Large intestine (tissue), 3 donors: ENCODE measurements around the gene ACOT11. TPM values are rescaled to one million over a fixed set of nuclear protein-coding genes. Genes with fewer than 3 reads are reported as not detected.
"Not testable (repeated sequence)": the region's sequence is repeated elsewhere in the genome, so short reads cannot be mapped to it uniquely, and the experiment has no call there.

ENCODE experiments used
- DNase-seq, 2 donors: peaks; one replicate each; pipeline versions ENCODE4 v3.0.0 to v3.0.0-alpha.2; 2013
- H3K27ac ChIP-seq: one replicate; pipeline ENCODE4 v1.5.1; 2013; ENCODE audit warnings: low read length
- H3K27me3 ChIP-seq: 2 replicates; pipeline ENCODE4 v1.6.1; 2013; ENCODE audit warnings: low read length; ENCODE audit not compliant: control insufficient read depth, insufficient read depth
- H3K36me3 ChIP-seq: 2 replicates; pipeline ENCODE4 v1.6.1; 2013; ENCODE audit warnings: low read length; ENCODE audit not compliant: control insufficient read depth, insufficient read depth
- H3K4me1 ChIP-seq: one replicate; pipeline ENCODE4 v1.6.1; 2013; ENCODE audit warnings: low read length; ENCODE audit not compliant: control insufficient read depth, insufficient read depth
- H3K4me3 ChIP-seq: one replicate; pipeline ENCODE4 v1.5.1; 2013; ENCODE audit warnings: low read length
- H3K9me3 ChIP-seq: one replicate; pipeline ENCODE4 v1.6.1; 2013; ENCODE audit warnings: mild to moderate bottlenecking, low read depth, low read length, moderate library complexity; ENCODE audit not compliant: control insufficient read depth
- WGBS: methylation state at CpG from one replicate; pipeline ENCODE4 v1.1.5; 2013; ENCODE audit warnings: low lambda C conversion rate; ENCODE audit not compliant: insufficient coverage; 5-methylcytosine and 5-hydroxymethylcytosine counted together
- polyA plus RNA-seq: library from polyadenylated mRNA; unstranded; fragments of 120-200 nt; gene quantifications from one replicate; pipeline ENCODE4 v1.2.1, GENCODE V29; 2013

ACOT11 gene
- polyA plus RNA-seq, 1 donor: 33.3 TPM

DNA sequence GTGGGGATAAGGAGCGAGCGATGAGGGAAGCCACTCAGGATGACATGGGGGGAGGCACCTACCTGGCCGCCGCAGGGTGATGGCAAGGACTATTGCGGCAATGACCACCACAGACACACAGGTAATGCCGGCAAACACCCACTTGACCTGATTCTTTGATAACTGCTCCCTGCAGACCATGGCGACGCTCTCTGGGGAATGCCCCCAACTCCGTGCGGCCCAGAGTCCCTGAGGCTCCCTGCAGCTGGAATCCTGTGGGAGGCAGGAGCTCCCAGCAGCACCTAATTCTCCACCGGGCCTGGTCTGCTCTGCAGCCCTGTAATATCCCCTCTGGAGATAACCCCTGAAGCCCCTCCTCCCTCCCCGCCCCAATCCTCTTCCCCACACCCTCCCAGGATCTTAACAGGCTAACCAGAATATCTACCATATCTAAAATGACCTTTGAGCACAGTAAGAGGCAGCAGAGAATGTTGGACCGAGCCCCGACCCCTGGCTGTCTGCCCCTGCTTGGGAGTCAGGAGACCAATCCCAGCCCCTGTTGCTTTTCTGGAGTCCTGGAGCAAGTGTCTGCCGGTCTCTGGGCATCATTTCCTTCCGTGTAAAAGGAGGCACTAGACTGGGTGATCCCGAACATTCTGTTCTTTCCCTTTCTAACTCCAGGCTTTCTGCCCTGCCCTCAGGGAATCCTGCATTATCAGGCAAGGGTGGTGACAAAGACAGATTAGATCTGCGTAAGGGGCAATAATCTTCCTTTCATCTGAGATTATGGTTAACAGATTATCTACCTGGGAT lies 75.4 kb downstream of the ACOT11 start, which contains the start of gene FAM151A:
TSS of gene FAM151A (minus strand) at position 310 of the 792 bp plus-strand sequence. CDS start at position 180, 130 bp downstream.
- no peaks in the 10 kb centered on the region for H3K27me3 ChIP-seq

DNA sequence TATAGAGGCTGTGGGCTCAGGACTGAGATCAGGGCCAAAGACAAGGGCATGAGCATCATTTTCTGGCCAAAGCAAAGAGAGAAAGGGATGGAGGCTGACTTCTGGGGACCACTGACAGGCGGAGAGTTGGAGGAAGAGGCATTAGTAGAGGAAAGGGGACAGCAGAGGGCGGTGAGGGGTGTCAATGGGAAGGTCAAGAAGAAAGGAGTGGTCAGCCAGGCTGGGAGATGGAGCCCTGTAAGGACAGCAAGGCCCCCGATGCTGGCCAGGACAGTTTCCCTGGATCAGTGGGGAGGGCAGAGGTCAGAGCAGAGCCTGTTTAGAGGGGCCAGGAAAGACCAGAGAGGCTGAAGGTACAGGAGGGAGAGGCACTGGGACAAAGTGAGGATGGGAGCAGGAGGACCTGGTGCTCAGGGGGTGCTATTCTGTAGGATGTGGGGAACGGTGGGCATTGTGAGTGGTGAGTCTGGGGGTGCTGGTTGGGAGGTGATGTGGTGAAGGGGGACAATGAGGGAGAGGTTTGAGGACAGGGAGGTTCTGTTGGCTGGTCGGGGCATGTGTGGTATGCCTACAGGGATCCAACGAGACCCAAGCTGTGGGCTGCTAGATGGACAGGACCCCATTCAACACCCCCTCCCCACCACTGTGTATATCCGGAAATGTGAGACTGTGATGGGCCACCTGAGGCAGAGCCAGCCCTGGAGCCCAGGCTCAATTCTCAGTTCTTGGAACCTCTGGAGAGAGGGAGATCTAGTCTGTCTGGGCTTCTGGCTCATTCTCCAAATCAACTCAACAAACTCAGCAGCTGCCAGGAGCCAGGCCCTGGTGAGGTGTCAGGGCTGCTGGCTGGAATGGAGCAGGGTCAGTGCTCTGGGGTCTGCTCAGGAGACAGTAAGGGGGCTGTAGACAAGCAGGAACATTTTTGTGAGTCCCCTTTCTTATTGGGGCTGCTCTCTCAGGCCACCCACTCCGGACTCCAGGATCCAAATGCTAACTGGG lies 76.7 kb downstream of the ACOT11 start:
- H3K4me3 ChIP-seq: no peak overlapping the region
- no peaks in the 10 kb centered on the region for H3K36me3 ChIP-seq
- no peaks in the 10 kb centered on the region for H3K9me3 ChIP-seq
- H3K27ac ChIP-seq: no peak overlapping the region
- H3K27me3 ChIP-seq: no peaks in the 10 kb centered on the region
- peaks cover 11% of the 10 kb centered on the region for H3K4me1 ChIP-seq
- 40% methylated on average over 1 of the region's 8 CpGs for WGBS
- DNase-seq: no peak

More for the DNA sequence above, 75.4 kb downstream of the ACOT11 start, which contains the start of gene FAM151A:
- Histone ChIP-seq H3K4me1 (peaks cover 11% of the 10 kb centered on the region), H3K4me3 (peak within 1 kb of the TSS; percentile 34), H3K9me3 (no peaks in the 10 kb centered on the region), H3K36me3 (no peaks in the 10 kb centered on the region), H3K27ac (peak within 1 kb of the TSS; percentile 70)
- DNase-seq: peak; percentile 42 to 64
- no CpG with 5 or more reads among the region's 18 CpGs for WGBS

DNA sequence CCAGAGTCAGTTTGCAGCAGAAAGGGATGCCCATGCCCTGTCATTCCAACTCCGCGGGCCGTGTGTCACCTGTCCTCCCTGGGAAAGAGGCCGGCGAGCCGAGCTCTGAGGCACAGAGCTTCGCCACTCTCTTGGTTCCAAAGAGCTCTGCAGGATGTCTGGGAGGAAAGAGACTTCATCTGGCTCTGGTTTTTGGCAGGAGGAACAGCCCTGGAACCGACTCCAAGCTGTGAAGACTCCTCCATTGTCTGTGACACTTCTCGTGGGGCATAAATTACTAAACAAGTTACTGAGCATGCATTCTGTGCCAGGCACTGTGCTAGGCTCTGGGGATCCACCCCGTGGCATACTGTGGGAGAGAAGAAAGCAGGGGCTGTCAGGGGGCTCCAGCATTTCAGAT lies 79.2 kb downstream of the ACOT11 start:
- Histone ChIP-seq H3K36me3 (no peaks in the 10 kb centered on the region), H3K4me3 (no peak overlapping the region)
- WGBS: no CpG with 5 or more reads among the region's 10 CpGs

DNA sequence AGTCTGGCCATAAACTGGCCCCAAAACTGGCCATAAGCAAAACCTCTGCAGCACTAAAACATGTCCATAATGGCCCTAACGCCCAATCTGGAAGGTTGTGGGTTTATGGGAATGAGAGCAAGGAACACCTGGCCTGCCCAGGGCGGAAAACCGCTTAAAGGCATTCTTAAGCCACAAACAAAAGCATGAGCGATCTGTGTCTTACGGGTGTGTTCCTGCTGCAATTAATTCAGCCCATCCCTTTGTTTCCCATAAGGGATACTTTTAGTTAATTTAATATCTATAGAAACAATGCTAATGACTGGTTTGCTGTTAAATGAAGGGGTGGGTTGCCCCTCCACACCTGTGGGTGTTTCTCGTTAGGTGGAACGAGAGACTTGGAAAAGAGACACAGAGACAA lies 87.8 kb downstream of the ACOT11 start:
- H3K4me3 ChIP-seq, H3K27me3 ChIP-seq, H3K9me3 ChIP-seq, H3K27ac ChIP-seq, H3K36me3 ChIP-seq, DNase-seq: not testable (repeated sequence)
- WGBS: 100% methylated on average over 1 of the region's 7 CpGs
- H3K4me1 ChIP-seq: peaks cover 16% of the 10 kb centered on the region

More for the DNA sequence above, 79.2 kb downstream of the ACOT11 start:
- DNase-seq: no peak
- Histone ChIP-seq H3K27me3 (no peaks in the 10 kb centered on the region), H3K27ac (no peak overlapping the region), H3K9me3 (no peaks in the 10 kb centered on the region), H3K4me1 (peaks cover 11% of the 10 kb centered on the region)

DNA sequence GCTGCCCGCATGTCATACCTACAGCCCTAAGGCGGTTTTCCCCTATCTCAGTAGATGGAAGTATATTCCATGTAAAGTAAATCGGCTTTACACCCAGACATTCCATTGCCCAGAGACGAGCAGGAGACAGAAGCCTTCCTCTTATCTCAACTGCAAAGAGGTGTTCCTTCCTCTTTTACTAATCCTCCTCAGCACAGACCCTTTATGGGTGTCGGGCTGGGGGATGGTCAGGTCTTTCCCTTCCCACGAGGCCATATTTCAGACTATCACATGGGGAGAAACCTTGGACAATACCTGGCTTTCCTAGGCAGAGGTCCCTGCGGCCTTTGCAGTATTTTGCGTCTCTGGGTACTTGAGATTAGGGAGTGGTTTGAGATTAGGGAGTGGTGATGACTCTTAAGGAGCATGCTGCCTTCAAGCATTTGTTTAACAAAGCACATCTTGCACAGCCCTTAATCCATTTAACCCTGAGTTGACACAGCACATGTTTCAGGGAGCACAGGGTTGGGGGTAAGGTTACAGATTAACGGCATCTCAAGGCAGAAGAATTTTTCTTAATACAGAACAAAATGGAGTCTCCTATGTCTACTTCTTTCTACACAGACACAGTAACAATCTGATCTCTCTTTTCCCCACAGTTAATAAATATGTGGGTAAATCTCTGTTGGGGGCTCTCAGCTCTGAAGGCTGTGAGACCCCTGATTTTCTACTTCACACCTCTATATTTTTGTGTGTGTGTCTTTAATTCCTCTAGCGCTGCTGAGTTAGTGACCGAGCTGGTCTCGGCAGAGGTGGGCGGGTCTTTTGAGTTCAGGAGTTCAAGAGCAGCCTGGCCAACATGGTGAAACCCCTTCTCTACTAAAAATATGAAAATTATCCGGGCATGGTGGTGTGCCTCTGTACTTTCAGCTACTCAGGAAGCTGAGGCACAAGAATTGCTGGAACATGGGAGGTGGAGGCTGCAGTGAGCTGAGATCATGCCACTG lies 88.7 kb downstream of the ACOT11 start:
- H3K4me1 ChIP-seq: peaks cover 26% of the 10 kb centered on the region
- not testable (repeated sequence) for H3K27me3 ChIP-seq, H3K36me3 ChIP-seq, H3K4me3 ChIP-seq, DNase-seq, H3K27ac ChIP-seq, H3K9me3 ChIP-seq
- WGBS: no CpG with 5 or more reads among the region's 14 CpGs

DNA sequence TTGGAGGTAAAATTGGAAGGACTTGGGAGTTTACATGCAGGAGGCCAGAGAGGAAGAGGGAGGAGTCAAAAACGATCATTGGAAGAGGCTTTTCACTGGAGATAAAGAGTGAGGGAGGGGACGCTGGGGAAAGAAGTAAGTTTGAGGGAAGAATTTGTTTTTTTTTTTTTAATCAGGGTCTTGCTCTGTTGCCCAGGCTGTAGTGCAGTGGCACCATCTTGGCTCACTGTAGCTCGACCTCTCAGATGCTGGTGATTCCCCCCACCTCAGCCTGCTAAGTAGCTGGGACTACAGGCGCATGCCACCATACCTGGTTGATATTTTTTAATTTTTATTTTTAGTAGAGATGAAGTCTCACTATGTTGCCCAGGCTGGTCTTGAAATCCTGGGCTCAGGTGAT lies 92.3 kb downstream of the ACOT11 start:
- whole genome bisulfite sequencing: 25% methylated on average over 2 of the region's 4 CpGs
- DNase-seq: peak in 1 of 2 donors; percentile 27
- H3K36me3 ChIP-seq: peaks cover 4% of the 10 kb centered on the region
- no peak overlapping the region for H3K4me3 ChIP-seq
- H3K27ac ChIP-seq: peak overlapping the region; percentile 79
- H3K9me3 ChIP-seq: peaks cover 16% of the 10 kb centered on the region
- H3K27me3 ChIP-seq: no peaks in the 10 kb centered on the region
- H3K4me1 ChIP-seq: peaks cover 32% of the 10 kb centered on the region

DNA sequence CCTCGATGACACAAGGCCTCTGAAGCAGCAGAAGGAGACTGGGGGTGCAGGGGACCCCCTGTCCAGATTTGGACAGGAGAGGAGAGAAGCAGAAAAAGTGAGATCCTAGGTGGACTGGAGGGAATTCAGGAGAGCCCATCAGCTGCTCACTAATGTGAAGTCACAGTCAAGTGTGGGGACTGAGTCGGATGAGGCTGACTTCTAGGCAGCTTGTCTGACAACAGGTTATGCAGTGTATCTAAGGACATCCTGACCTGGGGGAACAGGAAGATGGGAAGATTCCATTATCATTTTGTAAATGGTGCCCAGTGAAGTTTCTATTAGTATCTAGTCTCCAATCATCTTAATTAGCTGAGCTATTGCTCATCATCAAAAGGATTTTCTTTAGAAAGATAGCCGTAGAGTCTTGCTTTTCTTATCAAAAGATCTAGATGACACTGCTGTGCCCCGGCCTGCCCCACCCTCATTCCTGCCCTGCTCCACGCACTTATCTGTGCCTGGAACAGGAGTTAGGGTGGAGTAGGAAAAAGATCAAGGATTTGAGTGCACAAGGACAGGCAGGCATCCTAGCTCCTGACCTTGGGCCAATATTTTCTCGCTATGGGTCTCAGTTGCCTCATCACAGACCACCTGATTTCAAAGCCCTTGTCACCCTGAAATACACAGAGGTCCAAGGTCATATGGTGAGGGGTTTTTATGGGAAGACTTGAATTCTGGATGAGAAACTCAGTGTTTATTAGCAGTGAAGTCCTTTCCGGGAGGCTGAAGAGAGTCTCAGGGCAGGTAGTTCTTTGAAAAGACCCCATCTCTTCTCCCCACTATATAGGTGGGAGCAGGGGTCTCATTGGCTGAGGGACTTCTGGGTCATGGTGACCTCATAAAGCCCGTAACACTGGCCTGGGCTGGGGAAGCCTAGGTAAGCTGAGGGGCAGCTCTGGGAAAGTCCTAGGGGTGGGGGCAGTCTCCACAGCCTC lies 93.1 kb downstream of the ACOT11 start, which contains the start of gene MROH7:
TSS of gene MROH7 (plus strand) at position 924 of the 974 bp plus-strand sequence. CDS start 11,141 bp downstream, outside the sequence.
- Histone ChIP-seq H3K27me3 (no peaks in the 10 kb centered on the region), H3K27ac (peak within 1 kb of the TSS; percentile 79), H3K9me3 (peaks cover 16% of the 10 kb centered on the region), H3K4me1 (peaks cover 32% of the 10 kb centered on the region), H3K4me3 (no peak within 1 kb of the TSS), H3K36me3 (no peaks in the 10 kb centered on the region)
- WGBS: no CpG with 5 or more reads among the region's 8 CpGs
- peak; percentile 55 to 62 for DNase-seq

DNA sequence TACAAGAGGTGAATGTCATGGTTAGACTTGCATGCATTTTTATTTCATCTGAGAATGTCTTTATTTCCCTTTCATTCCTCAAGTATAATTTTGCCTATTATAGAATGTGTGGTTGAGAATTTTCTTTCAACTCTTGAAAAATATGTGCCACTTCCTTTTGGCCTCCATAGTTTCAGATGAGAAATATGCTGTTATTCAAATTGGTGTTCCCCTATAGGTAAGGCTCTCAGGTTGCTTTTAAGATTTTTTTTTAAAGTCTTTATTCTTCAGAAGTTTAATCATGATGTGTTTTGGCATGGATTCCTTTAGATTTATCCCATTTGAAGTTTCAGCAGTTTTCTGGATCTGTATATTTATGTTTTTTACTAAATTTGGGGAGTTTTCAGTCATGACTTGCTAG lies 95.7 kb downstream of the ACOT11 start:
- no peaks in the 10 kb centered on the region for H3K36me3 ChIP-seq
- no peaks in the 10 kb centered on the region for H3K27me3 ChIP-seq
- peaks cover 16% of the 10 kb centered on the region for H3K9me3 ChIP-seq
- no peak overlapping the region for H3K4me3 ChIP-seq
- peaks cover 36% of the 10 kb centered on the region for H3K4me1 ChIP-seq
- no peak for DNase-seq
- no peak overlapping the region for H3K27ac ChIP-seq
